Hematopoietic multipotent progenitor cell (in vitro differentiated cells): ENCODE data around the gene CNTNAP1. TPM values are rescaled to one million over a fixed set of nuclear protein-coding genes. Genes with fewer than 3 reads are reported as not detected.
"Not testable (repeated sequence)": the region's sequence is repeated elsewhere in the genome, so short reads cannot be mapped to it uniquely, and the experiment has no call there.

Source experiments
- DNase-seq, 3 donors: peaks; one replicate each; pipeline ENCODE4 v3.0.0-alpha.2; 2011 to 2015; ENCODE audit warnings: low read depth in 2 of 3, low spot score in 2 of 3
- total RNA-seq: library from RNA; depleted of rRNA; stranded (reverse); fragments of >200 nt; gene quantifications from one replicate; pipeline ENCODE4 v1.2.3, GENCODE V29; 2012

CNTNAP1 gene
- 0.81 TPM for total RNA-seq

DNA sequence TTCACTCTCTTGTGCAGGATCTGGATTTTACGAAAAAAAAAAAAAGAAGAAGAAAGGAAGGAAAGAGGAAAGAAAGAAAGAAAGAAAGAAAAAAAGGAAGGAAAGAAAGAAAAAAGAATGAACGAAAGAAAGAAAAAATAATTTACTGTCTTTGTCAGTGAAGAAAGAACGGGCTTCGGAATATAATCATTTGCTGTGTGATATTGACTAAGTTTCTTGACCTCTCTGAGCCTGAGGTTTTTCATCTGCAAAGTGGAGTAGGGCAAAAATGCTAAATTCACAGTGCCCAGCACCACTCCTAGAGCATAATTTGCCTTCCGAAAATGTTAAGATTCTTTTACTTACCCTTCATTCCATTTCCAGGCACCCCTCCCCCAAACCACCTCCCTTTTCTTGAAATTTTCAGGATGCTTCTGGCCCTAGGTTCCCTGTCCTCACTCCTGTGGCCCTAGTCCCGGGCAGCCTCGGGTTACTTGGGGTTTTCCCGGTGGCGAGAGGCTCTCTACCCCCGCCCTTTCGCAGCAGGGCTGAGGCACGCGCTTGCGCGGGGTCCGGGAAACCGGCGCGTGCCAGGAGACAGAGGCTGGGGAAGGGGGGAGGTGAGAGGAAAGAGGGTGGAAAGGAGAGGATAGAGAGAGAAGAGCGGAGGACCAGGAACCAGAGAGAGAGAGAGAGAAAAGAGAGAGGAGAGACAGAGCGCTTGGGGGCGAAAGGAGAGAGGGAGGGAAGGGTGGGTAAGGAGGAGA, at the start of gene CNTNAP1:
CNTNAP1 (plus strand) TSS at position 556 of the 746 bp plus-strand sequence. CDS start 299 bp downstream, outside the sequence.
- no peak for DNase-seq

DNA sequence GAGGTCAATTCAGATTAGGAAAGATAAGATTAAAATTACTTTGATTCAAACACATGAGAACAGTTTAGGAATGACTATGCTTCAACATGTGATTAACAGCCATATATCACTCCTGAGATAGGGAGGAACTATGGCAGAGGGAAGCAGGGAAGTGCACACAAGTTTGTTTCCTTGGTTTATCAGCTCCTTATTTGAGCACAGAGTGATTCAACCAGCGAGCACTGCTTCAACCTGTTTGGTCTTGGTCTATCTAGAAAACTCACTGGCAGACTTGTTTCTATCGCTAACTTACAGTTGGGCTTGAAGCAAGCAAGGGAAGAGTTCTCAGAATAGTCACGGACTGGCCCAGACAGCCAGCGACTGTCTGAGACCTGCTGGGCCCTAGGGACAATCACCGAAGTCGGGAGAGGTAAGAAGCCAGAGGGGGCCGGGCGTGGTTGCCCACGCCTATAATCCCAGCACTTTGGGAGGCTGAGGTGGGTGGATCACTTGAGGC, 49.3 kb upstream of the CNTNAP1 start:
- no peak for DNase-seq

DNA sequence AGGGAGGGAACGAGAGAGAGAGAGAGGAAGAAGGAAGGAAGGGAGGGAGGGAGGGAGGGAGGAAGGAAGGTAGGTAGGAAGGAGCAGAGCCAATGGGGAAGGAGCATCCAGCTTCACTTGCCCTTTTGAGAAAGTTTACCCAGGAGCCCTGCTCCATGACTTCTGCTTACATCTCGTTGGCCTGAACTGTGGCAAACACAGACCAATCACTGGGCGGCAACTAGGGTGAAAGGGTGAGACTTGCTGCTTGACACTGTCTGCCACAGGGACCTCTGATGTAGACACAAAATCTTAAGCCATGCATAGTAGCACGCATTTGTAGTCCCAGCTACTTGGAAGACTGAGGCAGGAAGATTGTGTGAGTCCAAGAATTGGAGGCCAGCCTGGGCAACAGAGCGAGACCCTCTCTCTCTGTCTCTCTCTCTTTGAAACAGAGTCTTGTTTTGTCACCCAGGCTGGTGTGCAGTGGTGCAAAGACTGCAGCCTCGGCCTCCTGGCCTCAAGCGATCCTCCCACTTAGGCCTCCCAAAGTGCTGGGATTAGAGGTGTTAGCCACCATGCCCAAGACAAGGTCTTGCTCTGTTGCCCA, 42.7 kb upstream of the CNTNAP1 start:
- DNase-seq = no peak

DNA sequence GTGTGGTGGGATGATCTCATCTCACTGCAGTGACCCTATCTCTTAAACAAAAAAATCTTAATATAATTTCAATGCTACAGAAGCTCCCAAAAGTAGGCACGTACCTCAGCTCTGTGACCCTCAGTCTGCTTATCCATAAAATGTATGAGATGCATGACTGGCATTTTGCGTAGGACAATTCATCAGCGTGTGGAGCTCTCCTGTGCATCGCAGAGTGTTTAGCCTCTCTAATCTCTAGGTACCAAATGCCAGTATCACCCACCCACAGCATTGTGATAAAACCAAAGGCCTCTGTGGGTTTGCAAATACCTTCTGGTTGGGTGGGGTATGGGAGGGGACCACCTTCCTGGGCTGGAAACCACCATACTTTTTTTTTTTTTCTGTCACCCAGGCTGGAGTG, 42.2 kb upstream of the CNTNAP1 start:
- DNase-seq = peak in 2 of 3 donors; percentile 41 to 50

DNA sequence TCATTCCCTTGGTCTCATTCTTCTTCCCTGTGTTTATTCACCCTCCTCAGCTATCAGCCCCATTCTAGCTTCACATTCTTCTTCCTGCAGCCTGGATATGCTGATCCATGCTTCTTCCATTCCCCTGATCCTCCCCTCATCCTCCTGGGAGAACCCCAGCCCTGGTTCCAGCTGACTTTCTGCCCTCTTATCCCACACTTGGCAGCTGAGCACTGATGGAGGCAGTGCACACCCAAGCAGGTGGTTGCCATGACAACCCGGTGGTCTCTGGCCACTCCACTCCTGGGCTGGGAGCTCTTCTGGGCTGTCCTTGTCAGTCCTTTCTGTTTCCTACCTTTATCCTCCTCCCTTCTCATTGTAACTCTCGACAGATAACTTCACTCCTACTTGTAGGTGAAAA, 40.0 kb upstream of the CNTNAP1 start:
- no peak for DNase-seq

DNA sequence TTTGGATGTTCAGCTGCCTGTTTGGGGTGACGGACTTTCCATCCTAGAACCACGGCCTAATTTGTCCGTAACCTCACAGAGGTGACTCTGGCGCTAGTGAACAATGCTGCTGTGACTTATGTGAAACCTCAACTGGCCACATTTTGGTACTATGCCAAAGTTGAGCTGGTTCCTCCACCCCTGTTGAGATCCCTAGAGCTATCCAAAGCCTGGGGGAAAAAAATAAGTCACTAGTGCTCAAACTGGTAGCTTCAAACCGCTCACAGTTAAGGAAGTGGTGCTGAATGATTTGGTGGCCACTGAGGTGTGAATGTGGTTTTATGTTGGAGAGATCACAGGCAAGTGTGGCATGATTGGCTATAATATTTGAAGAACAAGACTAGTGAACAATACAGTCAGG, 34.6 kb upstream of the CNTNAP1 start:
- no peak for DNase-seq

DNA sequence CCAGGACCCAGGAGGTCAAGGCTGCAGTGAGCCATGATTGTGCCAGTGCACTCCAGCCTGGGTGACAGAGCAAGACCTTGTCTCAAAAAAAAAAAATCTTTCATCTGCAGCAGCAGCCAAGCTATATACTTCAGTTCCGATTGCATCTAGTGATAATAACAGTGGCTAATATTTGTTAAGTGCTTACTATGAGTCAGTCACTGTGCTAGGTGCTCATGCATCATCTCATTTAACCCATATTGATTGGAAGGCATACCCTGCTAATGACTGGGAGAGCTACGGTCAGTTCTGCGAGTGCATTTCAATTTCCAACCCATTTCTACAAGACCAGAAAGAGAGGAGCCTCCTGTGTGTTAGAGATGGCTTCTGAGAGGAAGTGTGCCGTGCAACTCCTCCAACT, 30.9 kb upstream of the CNTNAP1 start:
- no peak for DNase-seq

DNA sequence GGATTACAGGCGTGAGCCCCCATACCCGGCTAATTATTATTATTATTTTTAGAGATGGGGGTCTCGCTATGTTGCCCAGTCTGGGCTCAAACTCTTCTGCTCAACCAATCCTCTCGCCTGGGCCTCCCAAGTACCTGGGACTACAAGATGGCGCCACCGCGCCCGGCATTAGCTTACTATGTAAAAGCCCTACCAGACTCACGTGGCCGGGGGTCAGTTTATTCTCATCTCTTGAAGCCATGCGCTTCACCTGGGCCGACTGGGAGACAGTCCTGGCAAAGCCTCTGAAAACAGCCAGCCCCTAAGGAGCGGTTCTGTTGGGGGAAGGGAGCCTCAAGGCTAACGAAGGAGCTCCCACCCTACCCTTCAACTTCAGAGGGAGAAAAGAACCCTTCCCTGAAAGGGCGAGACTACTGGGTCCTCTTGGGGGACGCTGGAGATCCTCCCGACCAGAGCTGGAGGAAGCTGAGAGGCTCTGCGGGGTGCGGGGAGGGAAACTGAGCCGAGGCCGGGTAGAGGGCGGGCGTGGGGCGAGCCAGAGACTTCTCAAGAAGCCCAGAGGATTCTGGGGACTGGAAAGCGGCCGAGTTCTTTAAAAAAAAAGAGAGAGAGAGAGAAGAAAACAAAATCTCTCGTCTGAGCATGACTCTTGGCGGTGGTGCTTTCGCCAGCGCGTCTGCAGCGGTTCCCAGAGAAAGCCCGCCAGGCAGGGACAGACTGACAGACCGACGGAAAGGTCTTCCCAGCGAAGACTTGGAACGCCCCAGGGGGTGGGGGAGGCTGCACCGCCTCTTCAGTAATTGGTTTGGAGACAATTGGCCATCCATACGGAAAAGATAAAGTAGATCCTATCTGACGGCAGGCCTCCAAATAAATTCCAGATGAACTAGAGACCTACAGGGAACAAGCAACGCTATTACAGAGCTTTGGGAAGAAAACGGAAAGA, 28.9 kb upstream of the CNTNAP1 start:
- no peak for DNase-seq

DNA sequence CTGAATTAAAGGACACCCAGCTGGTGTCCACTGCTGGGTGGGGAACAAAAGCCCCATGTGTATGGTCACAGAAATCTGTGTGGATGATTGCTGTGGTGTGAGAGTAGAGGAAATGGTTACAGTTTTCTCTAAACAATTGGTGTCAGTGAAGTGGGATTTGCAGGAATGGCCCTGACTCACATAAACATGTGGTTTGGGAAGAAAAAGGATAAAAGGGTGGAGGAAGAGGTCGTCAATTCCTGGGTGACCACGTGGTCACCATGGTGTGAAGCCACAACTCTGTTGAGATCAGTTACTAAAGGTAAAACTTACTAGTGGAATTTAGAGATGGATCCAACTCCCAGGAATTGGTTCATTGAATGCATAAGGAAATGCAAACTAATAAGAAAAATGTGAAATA, 26.8 kb upstream of the CNTNAP1 start:
- DNase-seq = no peak

DNA sequence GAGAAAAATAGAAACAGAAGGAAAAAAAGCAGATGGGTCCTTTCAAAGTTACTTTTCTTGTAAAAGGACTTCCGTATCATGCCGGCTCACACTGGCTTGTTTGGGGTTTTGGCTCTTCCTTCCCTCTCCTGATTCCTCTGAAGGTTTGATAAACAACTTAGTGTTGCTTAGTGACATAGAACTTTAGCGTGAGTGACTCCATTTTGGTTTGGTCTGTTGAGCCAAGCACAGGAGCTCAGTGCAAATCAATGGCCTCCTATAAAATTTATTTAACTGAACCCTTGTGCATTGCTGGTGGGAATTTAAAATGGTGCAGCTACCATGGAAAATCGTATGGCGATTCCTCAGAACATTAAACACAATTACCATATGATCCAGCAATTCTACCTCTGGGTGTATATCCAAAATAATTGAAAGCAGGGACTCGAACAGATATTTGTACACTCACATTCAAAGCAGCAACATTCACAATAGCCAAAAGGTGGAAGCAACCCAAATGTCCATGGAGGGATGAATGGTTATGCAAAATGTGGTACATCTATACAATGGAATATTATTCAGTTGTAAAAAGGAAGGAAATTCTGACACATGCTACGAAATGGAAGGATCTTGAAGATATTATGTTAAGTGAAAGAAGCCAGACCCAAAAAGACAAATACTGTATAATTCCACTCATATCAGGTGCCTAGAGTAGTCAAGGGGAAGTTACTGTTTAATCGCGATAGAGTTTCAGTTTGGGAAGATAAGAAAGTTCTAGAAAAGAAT, 24.3 kb upstream of the CNTNAP1 start:
- no peak for DNase-seq

DNA sequence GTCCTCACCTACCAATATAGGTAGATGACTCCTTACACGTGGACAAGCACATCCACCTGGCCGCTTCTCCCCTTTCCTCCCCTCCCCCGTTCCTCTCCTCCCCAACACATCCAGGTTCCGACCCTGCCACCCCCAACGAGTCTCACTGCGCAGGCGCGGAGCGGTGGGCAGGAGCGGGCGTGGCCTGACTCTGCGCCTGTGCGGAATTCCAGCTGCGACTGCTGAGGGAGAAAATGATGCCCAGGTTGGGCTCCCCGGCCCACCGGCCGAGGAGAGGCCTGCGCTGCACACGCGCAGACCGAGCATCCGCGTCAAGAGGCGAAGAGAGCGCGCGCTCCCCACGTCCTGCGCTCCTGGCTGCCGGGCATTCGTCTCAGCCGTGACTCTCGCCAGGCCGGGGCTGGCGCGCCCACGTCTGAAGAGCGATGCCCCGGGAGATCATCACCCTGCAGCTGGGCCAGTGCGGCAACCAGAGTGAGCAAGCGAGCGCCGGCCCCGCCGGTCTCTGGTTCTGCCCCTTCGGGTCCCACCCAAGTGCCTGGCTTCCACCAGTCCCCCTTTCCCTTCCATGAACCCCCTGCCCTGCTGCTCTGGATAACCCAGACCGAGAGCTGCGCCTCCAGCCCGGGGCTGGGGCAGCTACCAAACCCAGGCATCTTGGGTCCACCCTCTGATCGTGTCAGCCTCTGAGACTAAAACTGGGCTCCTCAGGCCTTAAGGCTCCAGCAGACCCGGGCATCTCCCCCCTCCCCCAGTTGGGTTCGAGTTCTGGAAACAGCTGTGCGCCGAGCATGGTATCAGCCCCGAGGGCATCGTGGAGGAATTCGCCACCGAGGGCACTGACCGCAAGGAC, 23.0 kb upstream of the CNTNAP1 start, which contains the start of gene TUBG2:
TUBG2 (plus strand) TSS at position 206 of the 853 bp plus-strand sequence; CDS start at position 426, 220 bp downstream.
- DNase-seq = peak in 2 of 3 donors; percentile 67 to 73

DNA sequence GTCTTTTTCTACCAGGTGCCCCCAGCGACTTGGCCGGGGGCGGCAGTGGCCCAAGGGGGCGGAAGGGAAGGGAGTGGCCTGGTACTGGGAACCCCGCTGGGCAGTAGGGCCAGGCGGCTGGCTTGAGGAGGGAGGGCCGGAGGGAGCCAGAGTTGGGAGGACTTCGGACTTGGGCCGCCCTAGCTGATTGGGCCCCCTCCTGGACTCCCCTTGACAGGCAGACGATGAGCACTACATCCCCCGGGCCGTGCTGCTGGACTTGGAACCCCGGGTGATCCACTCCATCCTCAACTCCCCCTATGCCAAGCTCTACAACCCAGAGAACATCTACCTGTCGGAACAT, 22.4 kb upstream of the CNTNAP1 start:
- DNase-seq = not testable (repeated sequence)

DNA sequence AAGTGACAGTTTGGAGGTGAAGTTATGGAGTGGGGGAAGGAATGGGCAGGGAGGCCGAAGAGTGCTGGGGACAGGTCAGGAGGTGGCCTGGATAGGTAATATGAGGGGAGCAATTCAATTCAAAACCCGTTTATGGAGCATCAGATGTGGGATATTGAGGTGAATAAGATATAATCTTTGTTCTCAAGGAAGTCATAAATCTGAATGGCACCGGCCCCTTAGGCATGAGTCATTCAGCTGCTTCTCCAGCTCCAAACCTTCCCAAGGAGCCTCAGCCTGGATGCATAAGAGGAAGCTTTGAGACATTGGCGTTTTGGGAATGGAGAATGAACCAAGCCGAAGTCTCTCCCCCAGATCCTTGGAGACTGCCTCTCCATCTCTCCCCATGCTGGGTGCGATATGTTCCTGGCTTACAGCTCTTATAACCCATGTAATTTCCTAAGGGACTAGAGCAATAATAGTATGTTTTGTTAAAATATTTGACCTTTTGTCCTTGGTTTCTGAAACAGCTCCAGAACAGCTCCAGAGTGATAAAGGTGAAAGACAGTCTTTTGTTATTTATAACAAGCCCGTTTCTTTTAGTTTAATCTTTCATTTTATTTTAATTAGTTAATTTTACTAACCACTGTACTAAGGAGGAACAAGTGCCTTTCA, 21.5 kb upstream of the CNTNAP1 start:
- no peak for DNase-seq

DNA sequence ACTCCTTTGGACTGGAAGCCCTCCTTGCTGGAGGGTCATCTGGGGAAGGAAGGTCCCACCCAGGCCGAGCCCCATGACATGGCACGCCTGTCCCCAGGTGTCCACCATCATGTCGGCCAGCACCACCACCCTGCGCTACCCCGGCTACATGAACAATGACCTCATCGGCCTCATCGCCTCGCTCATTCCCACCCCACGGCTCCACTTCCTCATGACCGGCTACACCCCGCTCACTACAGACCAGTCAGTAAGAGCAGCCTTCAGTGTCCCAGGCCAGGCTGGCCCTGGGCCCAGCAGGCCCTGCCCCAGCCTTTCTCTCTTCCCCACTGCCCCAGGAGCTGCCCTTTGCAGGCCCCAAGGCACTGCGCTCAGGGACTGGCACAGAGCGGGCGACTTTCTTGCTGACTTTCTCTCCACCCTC, 16.7 kb upstream of the CNTNAP1 start:
- no peak for DNase-seq

DNA sequence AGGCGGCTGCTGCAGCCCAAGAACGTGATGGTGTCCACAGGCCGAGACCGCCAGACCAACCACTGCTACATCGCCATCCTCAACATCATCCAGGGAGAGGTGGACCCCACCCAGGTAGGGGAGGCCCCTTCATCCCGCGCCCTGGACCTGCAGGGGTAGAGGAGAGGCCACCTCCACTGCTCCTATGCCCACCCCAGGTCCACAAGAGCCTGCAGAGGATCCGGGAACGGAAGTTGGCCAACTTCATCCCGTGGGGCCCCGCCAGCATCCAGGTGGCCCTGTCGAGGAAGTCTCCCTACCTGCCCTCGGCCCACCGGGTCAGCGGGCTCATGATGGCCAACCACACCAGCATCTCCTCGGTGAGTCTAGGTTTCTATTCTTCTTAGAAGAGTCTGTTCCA, 16.2 kb upstream of the CNTNAP1 start:
- not testable (repeated sequence) for DNase-seq

DNA sequence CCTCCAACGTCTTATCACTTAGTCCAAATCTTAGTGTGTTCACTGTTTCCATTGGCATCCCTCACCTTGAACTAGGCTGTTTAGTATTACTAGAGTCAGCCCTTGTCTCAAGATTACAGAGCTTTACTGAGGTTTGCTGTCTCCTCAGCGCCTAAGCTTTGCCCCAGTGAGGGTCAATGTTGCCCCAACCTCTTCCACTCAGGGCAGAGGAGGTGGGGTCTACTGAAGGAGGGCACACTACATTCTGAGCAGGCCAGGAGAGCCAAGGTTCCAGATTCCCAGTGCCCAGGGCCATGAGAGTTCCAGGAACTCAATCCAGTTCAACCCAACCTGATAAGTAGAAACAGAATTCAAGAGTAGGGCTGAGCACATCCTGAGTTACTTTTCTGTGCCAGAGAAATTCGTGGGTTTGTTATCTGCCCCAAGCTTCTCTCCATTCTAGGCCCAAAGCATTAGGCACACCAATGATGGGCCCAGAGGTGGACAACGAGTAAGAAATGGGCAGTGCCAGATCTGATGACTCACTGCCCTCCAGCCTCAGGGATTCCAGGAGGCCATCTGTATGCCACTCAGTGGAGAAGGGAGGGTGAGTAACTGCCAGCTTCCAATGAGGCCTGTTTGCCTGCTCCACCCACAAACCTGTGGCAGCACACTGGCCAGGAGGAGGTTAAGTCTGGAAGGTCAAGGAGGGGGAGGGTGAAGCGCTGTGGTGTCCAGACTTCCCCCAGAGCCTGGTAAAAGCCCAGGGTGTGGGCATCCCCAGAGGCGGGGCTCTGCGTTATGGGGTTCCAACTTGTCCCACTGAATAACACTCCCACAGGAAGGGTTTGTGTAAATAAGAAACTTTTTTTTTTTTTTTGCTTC, 15.0 kb upstream of the CNTNAP1 start:
- no peak for DNase-seq

DNA sequence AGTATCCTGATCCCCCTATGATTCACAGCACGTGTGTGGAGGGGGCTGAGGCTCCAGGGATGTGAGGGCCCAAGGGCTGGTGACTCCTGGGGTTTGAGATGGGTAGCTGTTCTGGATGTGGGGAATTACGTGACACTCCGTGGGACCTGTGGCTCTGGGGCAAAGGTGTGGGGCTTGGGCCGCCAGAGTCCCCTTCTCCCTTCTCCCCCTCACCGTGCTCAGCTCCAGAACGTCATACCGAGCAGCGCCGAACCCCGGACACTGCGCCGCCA, 12.7 kb upstream of the CNTNAP1 start:
- no peak for DNase-seq
